HEK293T (cell line): ENCODE data around the gene TK2.

Experiments
- BHLHE40 ChIP-seq: fragments of 450-650 bp; IDR thresholded peaks from 2 replicates; pipeline ENCODE4 v1.6.1; 2016; ENCODE audit warnings: mild to moderate bottlenecking, moderate library complexity, borderline replicate concordance
- FOXM1 ChIP-seq: fragments of 450-650 bp; IDR thresholded peaks from 2 replicates; pipeline ENCODE4 v1.6.1; 2017; ENCODE audit warnings: mild to moderate bottlenecking, borderline replicate concordance
- LEF1 ChIP-seq: fragments of 450-650 bp; IDR thresholded peaks from 2 replicates; pipeline ENCODE4 v1.6.1; 2017; ENCODE audit warnings: mild to moderate bottlenecking, borderline replicate concordance
- SP1 ChIP-seq: fragments of 450-650 bp; IDR thresholded peaks from 2 replicates; pipeline ENCODE4 v1.6.1; 2017
- ZNF384 ChIP-seq: fragments of 450-650 bp; IDR thresholded peaks from 2 replicates; pipeline ENCODE4 v1.6.1; 2016

GRCh38 chr16:66537236-66537635, 12.7 kb downstream of the TK2 start:
- TF ChIP-seq LEF1 (no peak), BHLHE40 (no peak), ZNF384 (no peak), SP1 (no peak), FOXM1 (no peak)
